Keratinocyte (primary cell): Measurements from ENCODE around the gene HVCN1. TPM values are rescaled to one million over a fixed set of nuclear protein-coding genes. Genes with fewer than 3 reads are reported as not detected.

ENCODE experiments used
- DNase-seq: peaks from one replicate; pipeline ENCODE4 v3.0.0-alpha.2; 2011; ENCODE audit warnings: low read depth, missing footprints, low spot score
- FAIRE-seq: peaks from 2 replicates; lab custom pipeline; 2011; peaks lifted over from hg19 to GRCh38; lab: Jason Lieb, UNC
- H2AFZ ChIP-seq: 2 replicates; pipeline ENCODE4 v1.6.0; 2012; ENCODE audit warnings: low read length, control low read depth, inconsistent platforms; ENCODE audit not compliant: control insufficient read depth
- H3K27ac ChIP-seq: 2 replicates; pipeline ENCODE4 v1.5.1; 2011; ENCODE audit warnings: low read length; ENCODE audit not compliant: control insufficient read depth, insufficient read depth
- H3K27me3 ChIP-seq: 3 replicates; pipeline ENCODE4 v1.6.0; 2011; ENCODE audit warnings: low read length; ENCODE audit not compliant: control insufficient read depth, insufficient read depth; ENCODE audit errors: extremely low read depth
- H3K36me3 ChIP-seq, 2 experiments: 2 replicates in 1 of 2; 3 replicates in 1 of 2; pipeline ENCODE4 v1.5.1; 2011; ENCODE audit warnings: low read length in 2 of 2, mild to moderate bottlenecking in 1 of 2; ENCODE audit not compliant: control insufficient read depth in 2 of 2, insufficient read depth in 2 of 2; ENCODE audit errors: extremely low read depth in 1 of 2
- H3K4me1 ChIP-seq: 3 replicates; pipeline ENCODE4 v1.5.1; 2011; ENCODE audit warnings: low read length; ENCODE audit not compliant: control insufficient read depth, insufficient read depth; ENCODE audit errors: extremely low read depth
- H3K4me2 ChIP-seq: 3 replicates; pipeline ENCODE4 v1.6.0; 2011; ENCODE audit warnings: low read depth, low read length; ENCODE audit not compliant: control insufficient read depth, insufficient read depth; ENCODE audit errors: extremely low read depth
- H3K4me3 ChIP-seq, 3 experiments: fragments of 200-600 bp in 1 of 3; sonication (generic) in 1 of 3; 2 replicates in 2 of 3; 3 replicates in 1 of 3; pipeline ENCODE4 v1.5.1; 2011 to 2016; ENCODE audit warnings: low read length in 3 of 3, mild to moderate bottlenecking in 3 of 3, control low read depth in 2 of 3, inconsistent platforms in 1 of 3, low read depth in 1 of 3, mixed read lengths in 1 of 3, mixed run types in 1 of 3, moderate library complexity in 1 of 3; ENCODE audit not compliant: control insufficient read depth in 2 of 3, insufficient read depth in 2 of 3; ENCODE audit errors: extremely low read depth in 1 of 3
- H3K79me2 ChIP-seq: 2 replicates; pipeline ENCODE4 v1.6.0; 2012; ENCODE audit warnings: low read length; ENCODE audit not compliant: control insufficient read depth, insufficient read depth
- H3K9ac ChIP-seq: 3 replicates; pipeline ENCODE4 v1.6.0; 2011; ENCODE audit warnings: low read length; ENCODE audit not compliant: control insufficient read depth, insufficient read depth; ENCODE audit errors: extremely low read depth
- H3K9me1 ChIP-seq: 3 replicates; pipeline ENCODE4 v1.6.0; 2011; ENCODE audit warnings: low read length; ENCODE audit not compliant: control insufficient read depth, insufficient read depth; ENCODE audit errors: extremely low read depth
- H3K9me3 ChIP-seq: 2 replicates; pipeline ENCODE4 v1.5.1; 2012; ENCODE audit warnings: low read depth, low read length; ENCODE audit not compliant: control insufficient read depth
- H4K20me1 ChIP-seq: 3 replicates; pipeline ENCODE4 v1.6.0; 2011; ENCODE audit warnings: low read length; ENCODE audit not compliant: control insufficient read depth, insufficient read depth; ENCODE audit errors: extremely low read depth
- CTCF ChIP-seq, 3 experiments: IDR thresholded peaks in 1 of 3; conservative IDR thresholded peaks in 1 of 3; optimal IDR thresholded peaks in 1 of 3; 2 replicates in 2 of 3; 3 replicates in 1 of 3; pipeline versions ENCODE3 to v1.5.1; 2011; ENCODE audit warnings: low read length in 3 of 3, mild to moderate bottlenecking in 3 of 3, moderate library complexity in 2 of 3, control low read depth in 1 of 3, inconsistent platforms in 1 of 3; ENCODE audit not compliant: insufficient read depth in 2 of 3; ENCODE audit errors: extremely low read depth in 1 of 3
- EZH2 ChIP-seq: IDR thresholded peaks from one replicate; pipeline ENCODE4 v1.6.1; 2012; ENCODE audit warnings: inconsistent platforms, mild to moderate bottlenecking, low read length, moderate library complexity
- dilution Hi-C: fragments of 300-500 bp; cut with MboI; formaldehyde crosslinking; loops from one replicate; pipeline ENCODE4 v1.7.0; 2020; ENCODE audit warnings: low sequenced_read_pairs; ENCODE audit not compliant: extremely low pct_ligation_motif_present
- polyA plus RNA-seq, 5 experiments: library from polyadenylated mRNA; depleted of rRNA in 3 of 5; stranded (reverse) in 3 of 5; stranded (forward) in 1 of 5; unstranded in 1 of 5; fragments of >200 nt; gene quantifications; 1 replicate in 1 of 5; 2 replicates in 3 of 5; 3 replicates in 1 of 5; pipeline versions ENCODE4 v1.2.1 to v1.2.3, GENCODE V29; 2011 to 2012; ENCODE audit warnings: missing spikeins in 2 of 5, low read depth in 1 of 5, low replicate concordance in 1 of 5

Gene HVCN1
- polyA plus RNA-seq, 1 donor (not counting 4 experiments of a cell fraction or from before 2014, with no cell fraction given), result 1.1 TPM

- no peak for FAIRE-seq
- no peaks in the 10 kb centered on the region for H3K79me2 ChIP-seq
- no peak overlapping the region for H2AFZ ChIP-seq
- no peak overlapping the region for H3K9ac ChIP-seq
- H3K27me3 ChIP-seq, result peaks cover 3% of the 10 kb centered on the region
- dilution Hi-C loops, result no loop called here
- H3K27ac ChIP-seq, result no peak overlapping the region
- H3K4me2 ChIP-seq, result no peak overlapping the region
- DNase-seq, result no peak
- no peaks in the 10 kb centered on the region for H4K20me1 ChIP-seq
- H3K9me1 ChIP-seq, result no peaks in the 10 kb centered on the region
- no peaks in the 10 kb centered on the region for H3K36me3 ChIP-seq
- no peaks in the 10 kb centered on the region for H3K4me1 ChIP-seq
- H3K9me3 ChIP-seq, result no peaks in the 10 kb centered on the region
- no peak overlapping the region for H3K4me3 ChIP-seq
- no peak for TF ChIP-seq EZH2
- no peak for TF ChIP-seq CTCF (optimal IDR thresholded peaks at IDR 0.05 in 1 of 3, IDR thresholded peaks at IDR 0.05 in 1 of 3, conservative IDR thresholded peaks at IDR 0.05 in 1 of 3; ENCODE audit: extremely low read depth in 1 of 3, insufficient read depth in 2 of 3, low read length in 3 of 3)
Measured at GRCh38 chr12:110668480-110669192, 20.3 kb downstream of the HVCN1 start.

- Histone ChIP-seq H3K4me1 (no peaks in the 10 kb centered on the region), H4K20me1 (no peaks in the 10 kb centered on the region), H3K79me2 (no peaks in the 10 kb centered on the region), H3K4me3 (no peak overlapping the region), H3K9ac (no peak overlapping the region), H3K4me2 (no peak overlapping the region), H2AFZ (no peak overlapping the region), H3K27ac (no peak overlapping the region), H3K27me3 (peaks cover 3% of the 10 kb centered on the region), H3K9me1 (no peaks in the 10 kb centered on the region), H3K36me3 (no peaks in the 10 kb centered on the region), H3K9me3 (no peaks in the 10 kb centered on the region)
- dilution Hi-C loops, result no loop called here
- DNase-seq (no peak), FAIRE-seq (no peak)
- TF ChIP-seq CTCF (optimal IDR thresholded peaks at IDR 0.05 in 1 of 3, IDR thresholded peaks at IDR 0.05 in 1 of 3, conservative IDR thresholded peaks at IDR 0.05 in 1 of 3; ENCODE audit: extremely low read depth in 1 of 3, insufficient read depth in 2 of 3, low read length in 3 of 3) (no peak), EZH2 (no peak)
Measured at GRCh38 chr12:110667671-110668070, 21.2 kb downstream of the HVCN1 start.
